MM.1S (cell line): ENCODE results near the gene ACCS.

Experiments used
- EZH2 ChIP-seq: fragments of 300-600 bp; sonication (generic); optimal IDR thresholded peaks from 2 replicates; pipeline ENCODE3; 2017; ENCODE audit warnings: low read depth, mild to moderate bottlenecking, antibody characterized with exemption, low read length, mixed read lengths
- EZH2phosphoT487 ChIP-seq: fragments of 300-600 bp; sonication (generic); IDR thresholded peaks from 2 replicates; pipeline ENCODE4 v1.6.1; 2018; ENCODE audit warnings: antibody characterized with exemption, low read length
- TF ChIP-seq, protein P1 (sequence below): fragments of 300-600 bp; sonication (generic); IDR thresholded peaks from 2 replicates; pipeline ENCODE4 v1.5.1; 2016; ENCODE audit warnings: antibody characterized with exemption, low read length, mixed read lengths

DNA sequence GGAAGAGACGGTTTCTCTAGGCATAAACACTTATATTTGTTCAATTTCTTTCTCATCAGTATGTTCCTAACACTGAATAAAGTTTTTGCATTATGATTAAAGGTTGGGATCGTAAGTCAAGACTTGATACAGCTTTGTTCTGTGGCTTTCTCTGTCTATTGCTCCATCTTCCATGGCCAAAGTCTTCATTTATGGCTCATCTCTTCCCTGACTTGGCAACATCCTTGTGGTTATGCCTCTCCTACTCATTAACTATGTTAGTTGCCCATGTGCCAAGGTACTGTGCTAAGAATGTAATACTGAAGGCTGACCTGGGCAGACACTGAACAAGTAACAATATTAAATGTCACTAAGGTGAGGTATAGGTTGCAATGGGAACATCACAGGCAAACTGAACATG, 19.9 kb upstream of the ACCS start:
- TF ChIP-seq, protein P1, sequence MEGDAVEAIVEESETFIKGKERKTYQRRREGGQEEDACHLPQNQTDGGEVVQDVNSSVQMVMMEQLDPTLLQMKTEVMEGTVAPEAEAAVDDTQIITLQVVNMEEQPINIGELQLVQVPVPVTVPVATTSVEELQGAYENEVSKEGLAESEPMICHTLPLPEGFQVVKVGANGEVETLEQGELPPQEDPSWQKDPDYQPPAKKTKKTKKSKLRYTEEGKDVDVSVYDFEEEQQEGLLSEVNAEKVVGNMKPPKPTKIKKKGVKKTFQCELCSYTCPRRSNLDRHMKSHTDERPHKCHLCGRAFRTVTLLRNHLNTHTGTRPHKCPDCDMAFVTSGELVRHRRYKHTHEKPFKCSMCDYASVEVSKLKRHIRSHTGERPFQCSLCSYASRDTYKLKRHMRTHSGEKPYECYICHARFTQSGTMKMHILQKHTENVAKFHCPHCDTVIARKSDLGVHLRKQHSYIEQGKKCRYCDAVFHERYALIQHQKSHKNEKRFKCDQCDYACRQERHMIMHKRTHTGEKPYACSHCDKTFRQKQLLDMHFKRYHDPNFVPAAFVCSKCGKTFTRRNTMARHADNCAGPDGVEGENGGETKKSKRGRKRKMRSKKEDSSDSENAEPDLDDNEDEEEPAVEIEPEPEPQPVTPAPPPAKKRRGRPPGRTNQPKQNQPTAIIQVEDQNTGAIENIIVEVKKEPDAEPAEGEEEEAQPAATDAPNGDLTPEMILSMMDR, result no peak
- TF ChIP-seq EZH2phosphoT487 (no peak), EZH2 (no peak)
